HG02973 (cell line): ENCODE data around the gene PIANP.
"Not testable (repeated sequence)": the region's sequence is repeated elsewhere in the genome, so short reads cannot be mapped to it uniquely, and the experiment has no call there.

Source experiments
- ATAC-seq: cut with Tn5 transposase; IDR thresholded peaks from one replicate; pipeline ENCODE4 v1.9.1; 2021; ENCODE audit warnings: moderate library complexity; ENCODE audit not compliant: unreplicated experiment

Gene PIANP

GRCh38 chr12:6708351-6708750 lies 7.7 kb upstream of the PIANP start:
- not testable (repeated sequence) for ATAC-seq

GRCh38 chr12:6703631-6704030 lies 3.0 kb upstream of the PIANP start:
- ATAC-seq = no peak

- ATAC-seq = no peak
Observed at GRCh38 chr12:6701078-6701768, 608 bp upstream of the PIANP start.

- ATAC-seq = no peak
Observed at GRCh38 chr12:6699989-6700645, 498 bp downstream of the PIANP start.

GRCh38 chr12:6699259-6699988 lies 1.2 kb downstream of the PIANP start:
- no peak for ATAC-seq

- no peak for ATAC-seq
Observed at GRCh38 chr12:6698352-6699046, 2.1 kb downstream of the PIANP start.

- ATAC-seq = no peak
Observed at GRCh38 chr12:6697584-6698351, 2.8 kb downstream of the PIANP start.

GRCh38 chr12:6696690-6697583 lies 3.7 kb downstream of the PIANP start:
- ATAC-seq = no peak

GRCh38 chr12:6695313-6696045 lies 5.1 kb downstream of the PIANP start:
- ATAC-seq = no peak

GRCh38 chr12:6694701-6695100 lies 5.9 kb downstream of the PIANP start:
- ATAC-seq = no peak

- ATAC-seq = no peak
Observed at GRCh38 chr12:6693832-6694355, 6.7 kb downstream of the PIANP start.

- ATAC-seq = no peak
Observed at GRCh38 chr12:6692888-6693287, 7.7 kb downstream of the PIANP start.

- no peak for ATAC-seq
Observed at GRCh38 chr12:6691473-6691872, 9.1 kb downstream of the PIANP start.

- ATAC-seq = peak; percentile 75
Observed at GRCh38 chr12:6688999-6689882, 11.4 kb downstream of the PIANP start, which contains the start of gene ZNF384. ZNF384 (minus strand) TSS chr12:6689375; CDS start chr12:6679520, 9,855 bp downstream.

GRCh38 chr12:6688543-6688998 lies 12.0 kb downstream of the PIANP start:
- no peak for ATAC-seq

GRCh38 chr12:6685814-6686213 lies 14.8 kb downstream of the PIANP start:
- no peak for ATAC-seq

GRCh38 chr12:6684609-6685008 lies 16.0 kb downstream of the PIANP start:
- no peak for ATAC-seq

GRCh38 chr12:6676962-6677361 lies 23.7 kb downstream of the PIANP start:
- ATAC-seq = no peak
